Mesendoderm (in vitro differentiated cells): Measurements from ENCODE around the gene ABCA4.

Experiments
- DNase-seq: peaks from one replicate; pipeline ENCODE4 v3.0.0; 2013
- H2AK5ac ChIP-seq: 2 replicates; pipeline ENCODE4 v1.6.1; 2013; ENCODE audit warnings: low read length, inconsistent platforms
- H2BK120ac ChIP-seq: 2 replicates; pipeline ENCODE4 v1.6.1; 2013; ENCODE audit warnings: low read depth, mild to moderate bottlenecking, low read length, moderate library complexity, mixed read lengths
- H2BK15ac ChIP-seq: replicated peaks from 2 replicates; pipeline ENCODE4 v1.6.1; 2013; ENCODE audit warnings: low read depth, mild to moderate bottlenecking, moderate library complexity
- H2BK5ac ChIP-seq: 2 replicates; pipeline ENCODE4 v1.6.1; 2013; ENCODE audit warnings: low read length, inconsistent platforms
- H3K18ac ChIP-seq: 2 replicates; pipeline ENCODE4 v1.6.1; 2013; ENCODE audit warnings: mild to moderate bottlenecking, low read length, mixed read lengths
- H3K23ac ChIP-seq: one replicate; pipeline ENCODE4 v1.6.1; 2013; ENCODE audit warnings: low read length
- H3K27ac ChIP-seq: 2 replicates; pipeline ENCODE4 v1.5.1; 2013; ENCODE audit warnings: low read depth, mild to moderate bottlenecking, inconsistent platforms, low read length, moderate library complexity
- H3K27me3 ChIP-seq: 2 replicates; pipeline ENCODE4 v1.6.1; 2013; ENCODE audit warnings: low read length, control low read depth, mild to moderate bottlenecking, inconsistent platforms; ENCODE audit not compliant: insufficient read depth, poor library complexity
- H3K36me3 ChIP-seq: 2 replicates; pipeline ENCODE4 v1.6.1; 2013; ENCODE audit warnings: low read length, inconsistent platforms; ENCODE audit not compliant: control insufficient read depth, insufficient read depth
- H3K4ac ChIP-seq: one replicate; pipeline ENCODE4 v1.6.1; 2013; ENCODE audit warnings: low read depth, mild to moderate bottlenecking, low read length, moderate library complexity
- H3K4me1 ChIP-seq: 2 replicates; pipeline ENCODE4 v1.6.1; 2013; ENCODE audit warnings: low read depth, low read length, inconsistent platforms; ENCODE audit not compliant: control insufficient read depth
- H3K4me2 ChIP-seq: 2 replicates; pipeline ENCODE4 v1.6.1; 2013; ENCODE audit warnings: low read length
- H3K4me3 ChIP-seq: 2 replicates; pipeline ENCODE4 v1.5.1; 2013; ENCODE audit warnings: mild to moderate bottlenecking, low read length
- H3K56ac ChIP-seq: one replicate; pipeline ENCODE4 v1.6.1; 2013; ENCODE audit warnings: low read length
- H3K79me1 ChIP-seq: 2 replicates; pipeline ENCODE4 v1.6.1; 2013; ENCODE audit warnings: low read length, inconsistent platforms
- H3K79me2 ChIP-seq: 2 replicates; pipeline ENCODE4 v1.6.1; 2013; ENCODE audit warnings: mild to moderate bottlenecking, low read length; ENCODE audit not compliant: control insufficient read depth, insufficient read depth
- H3K9ac ChIP-seq: 2 replicates; pipeline ENCODE4 v1.6.1; 2013; ENCODE audit warnings: low read length, inconsistent platforms
- H4K5ac ChIP-seq: one replicate; pipeline ENCODE4 v1.6.1; 2013; ENCODE audit warnings: low read length
- H4K8ac ChIP-seq: one replicate; pipeline ENCODE4 v1.6.1; 2013; ENCODE audit warnings: low read depth, mild to moderate bottlenecking, control low read depth, low read length, moderate library complexity
- WGBS: extraction: QIAGEN DNeasy Blood & Tissue Kit; methylation state at CpG from one replicate; pipeline ENCODE4 v1.1.7; 2013; ENCODE audit warnings: low lambda C conversion rate, missing lambda C conversion rate; ENCODE audit not compliant: insufficient coverage; ENCODE audit errors: extremely low coverage; 5-methylcytosine and 5-hydroxymethylcytosine counted together

ABCA4 gene

GRCh38 chr1:94083681-94084080, 37.3 kb downstream of the ABCA4 start:
- H3K18ac ChIP-seq = no peak overlapping the region
- H3K27me3 ChIP-seq = no peaks in the 10 kb centered on the region
- H2BK5ac ChIP-seq = no peak overlapping the region
- H4K8ac ChIP-seq = no peak overlapping the region
- no peaks in the 10 kb centered on the region for H3K79me2 ChIP-seq
- no peak overlapping the region for H2BK15ac ChIP-seq
- H3K23ac ChIP-seq = no peak overlapping the region
- no peak overlapping the region for H3K9ac ChIP-seq
- no peak overlapping the region for H4K5ac ChIP-seq
- no peak for DNase-seq
- no peak overlapping the region for H2BK120ac ChIP-seq
- no peak overlapping the region for H3K4me3 ChIP-seq
- H3K79me1 ChIP-seq = no peaks in the 10 kb centered on the region
- H3K27ac ChIP-seq = no peak overlapping the region
- H3K56ac ChIP-seq = no peak overlapping the region
- no peaks in the 10 kb centered on the region for H3K36me3 ChIP-seq
- H3K4me1 ChIP-seq = no peaks in the 10 kb centered on the region
- no peak overlapping the region for H3K4me2 ChIP-seq
- H3K4ac ChIP-seq = no peak overlapping the region
- no CpG with 5 or more reads among the region's 4 CpGs for WGBS
- H2AK5ac ChIP-seq = no peak overlapping the region

GRCh38 chr1:94081566-94082344, 39.2 kb downstream of the ABCA4 start:
- Histone ChIP-seq H3K4me1 (no peaks in the 10 kb centered on the region), H3K4ac (no peak overlapping the region), H3K23ac (no peak overlapping the region), H3K18ac (no peak overlapping the region), H2BK15ac (no peak overlapping the region), H3K9ac (no peak overlapping the region), H3K56ac (no peak overlapping the region), H2BK120ac (no peak overlapping the region), H2BK5ac (no peak overlapping the region), H3K4me3 (no peak overlapping the region), H3K4me2 (no peak overlapping the region), H3K27me3 (no peaks in the 10 kb centered on the region), H3K27ac (no peak overlapping the region), H2AK5ac (no peak overlapping the region), H3K79me2 (no peaks in the 10 kb centered on the region), H3K79me1 (no peaks in the 10 kb centered on the region), H3K36me3 (no peaks in the 10 kb centered on the region), H4K5ac (no peak overlapping the region), H4K8ac (no peak overlapping the region)
- no CpG with 5 or more reads among the region's 7 CpGs for WGBS
- DNase-seq = no peak

- no peaks in the 10 kb centered on the region for H3K4me1 ChIP-seq
- H3K27ac ChIP-seq = no peak overlapping the region
- DNase-seq = no peak
These were observed 41.0 kb downstream of the ABCA4 start for GRCh38 chr1:94079989-94080388.

GRCh38 chr1:94079080-94079940, 41.6 kb downstream of the ABCA4 start:
- no peak for DNase-seq
- Histone ChIP-seq H3K79me2 (no peaks in the 10 kb centered on the region), H3K9ac (no peak overlapping the region), H3K79me1 (no peaks in the 10 kb centered on the region), H3K56ac (no peak overlapping the region), H3K18ac (no peak overlapping the region), H4K5ac (no peak overlapping the region), H3K27me3 (no peaks in the 10 kb centered on the region), H3K27ac (no peak overlapping the region), H3K4me3 (no peak overlapping the region), H2BK15ac (no peak overlapping the region), H3K23ac (no peak overlapping the region), H2BK120ac (no peak overlapping the region), H2BK5ac (no peak overlapping the region), H3K4ac (no peak overlapping the region), H3K36me3 (no peaks in the 10 kb centered on the region), H3K4me2 (no peak overlapping the region), H4K8ac (no peak overlapping the region), H2AK5ac (no peak overlapping the region), H3K4me1 (no peaks in the 10 kb centered on the region)
- WGBS = no CpG with 5 or more reads among the region's 6 CpGs

More at GRCh38 chr1:94079989-94080388, 41.0 kb downstream of the ABCA4 start:
- Histone ChIP-seq H3K4me3 (no peak overlapping the region), H2BK15ac (no peak overlapping the region), H3K23ac (no peak overlapping the region), H3K79me2 (no peaks in the 10 kb centered on the region), H3K18ac (no peak overlapping the region), H3K27me3 (no peaks in the 10 kb centered on the region), H2BK120ac (no peak overlapping the region), H3K79me1 (no peaks in the 10 kb centered on the region), H3K9ac (no peak overlapping the region), H3K56ac (no peak overlapping the region), H4K5ac (no peak overlapping the region), H3K4ac (no peak overlapping the region), H2BK5ac (no peak overlapping the region), H3K4me2 (no peak overlapping the region), H2AK5ac (no peak overlapping the region), H3K36me3 (no peaks in the 10 kb centered on the region), H4K8ac (no peak overlapping the region)
- WGBS = no CpG with 5 or more reads among the region's 3 CpGs

- H2BK120ac ChIP-seq = no peak overlapping the region
- H2BK5ac ChIP-seq = no peak overlapping the region
- H3K4me2 ChIP-seq = no peak overlapping the region
- H3K79me2 ChIP-seq = no peaks in the 10 kb centered on the region
- H3K79me1 ChIP-seq = no peaks in the 10 kb centered on the region
- DNase-seq = no peak
- H3K27ac ChIP-seq = no peak overlapping the region
- H3K9ac ChIP-seq = no peak overlapping the region
- no peaks in the 10 kb centered on the region for H3K36me3 ChIP-seq
- H2BK15ac ChIP-seq = no peak overlapping the region
- no peak overlapping the region for H2AK5ac ChIP-seq
- H3K4me1 ChIP-seq = peaks cover 3% of the 10 kb centered on the region
- H3K27me3 ChIP-seq = no peaks in the 10 kb centered on the region
- H4K8ac ChIP-seq = no peak overlapping the region
- H4K5ac ChIP-seq = no peak overlapping the region
- H3K4ac ChIP-seq = no peak overlapping the region
- H3K56ac ChIP-seq = no peak overlapping the region
- H3K4me3 ChIP-seq = no peak overlapping the region
- no peak overlapping the region for H3K23ac ChIP-seq
- H3K18ac ChIP-seq = no peak overlapping the region
- WGBS = no CpG with 5 or more reads among the region's 7 CpGs
These were observed 48.0 kb downstream of the ABCA4 start for GRCh38 chr1:94072840-94073522.
